Measurements from ENCODE around the gene TMEM143.
"Not testable (repeated sequence)": the region's sequence is repeated elsewhere in the genome, so short reads cannot be mapped to it uniquely, and the experiment has no call there.

TMEM143 gene

DNA sequence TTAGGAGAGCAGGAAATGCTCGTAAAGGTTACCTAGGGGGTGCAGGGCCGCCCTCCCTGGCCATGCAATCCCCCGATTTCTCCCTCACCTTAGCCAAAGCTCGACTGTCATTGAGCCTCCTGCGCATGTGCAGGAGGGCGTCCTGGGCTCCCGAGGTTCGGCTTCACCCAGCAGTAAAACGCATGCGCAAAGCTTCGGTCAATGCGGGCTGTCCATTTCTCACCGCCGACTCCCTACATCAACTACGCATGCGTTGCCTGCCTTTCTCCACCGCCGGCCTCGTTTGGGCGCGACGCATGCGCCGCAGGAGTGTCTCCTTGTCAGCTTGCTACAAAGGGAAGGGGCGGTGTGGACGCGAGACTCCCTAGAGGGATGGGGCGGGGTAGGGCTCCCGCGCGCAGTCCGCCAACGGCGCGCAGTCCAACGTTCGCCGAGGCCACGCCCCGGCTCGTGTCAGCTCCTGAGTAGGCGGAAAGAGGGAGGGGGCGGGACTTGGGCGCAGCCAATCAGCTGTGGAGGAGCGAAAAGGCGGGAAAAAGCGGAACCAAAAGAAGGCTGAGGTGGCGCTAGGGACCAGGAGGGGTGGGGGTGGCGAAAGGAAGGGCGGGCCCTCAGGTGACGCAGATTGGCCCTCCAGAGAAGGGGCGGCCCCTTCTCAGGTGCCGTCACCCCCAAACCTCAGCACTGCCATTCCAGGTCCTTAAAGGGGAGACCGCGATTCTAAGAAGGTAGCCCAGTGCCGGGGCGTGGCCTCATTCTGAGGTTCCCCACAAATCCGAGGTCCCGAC, at the start of gene TMEM143, which contains the start of gene SYNGR4:
TSS of gene TMEM143 (minus strand) at position 131 of the 788 bp plus-strand sequence. CDS start at position 111, 20 bp downstream.
TSS of gene SYNGR4 (plus strand) at position 558 of the 788 bp plus-strand sequence. CDS start 1,476 bp downstream, outside the sequence.
- DNase-seq: peak; percentile 100

DNA sequence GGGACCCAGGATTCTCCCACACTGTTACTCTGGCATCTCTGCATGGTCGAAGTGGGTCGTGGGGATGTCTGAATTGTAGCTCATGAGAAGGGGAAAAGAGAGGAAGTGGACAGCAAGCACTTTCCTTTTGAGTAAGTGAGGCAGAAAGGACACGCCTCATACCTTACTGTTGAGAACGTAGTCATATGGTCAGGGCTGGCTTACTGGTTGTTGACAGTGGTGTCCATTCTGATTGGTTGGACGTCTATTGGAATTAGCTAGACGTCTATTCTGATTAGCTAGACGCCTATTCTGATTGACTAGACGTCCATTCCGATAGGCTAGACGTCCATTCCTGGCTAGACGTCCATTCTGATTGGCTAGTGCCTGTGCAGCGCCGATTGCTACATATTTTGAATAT, 42.1 kb upstream of the TMEM143 start:
- DNase-seq: no peak

DNA sequence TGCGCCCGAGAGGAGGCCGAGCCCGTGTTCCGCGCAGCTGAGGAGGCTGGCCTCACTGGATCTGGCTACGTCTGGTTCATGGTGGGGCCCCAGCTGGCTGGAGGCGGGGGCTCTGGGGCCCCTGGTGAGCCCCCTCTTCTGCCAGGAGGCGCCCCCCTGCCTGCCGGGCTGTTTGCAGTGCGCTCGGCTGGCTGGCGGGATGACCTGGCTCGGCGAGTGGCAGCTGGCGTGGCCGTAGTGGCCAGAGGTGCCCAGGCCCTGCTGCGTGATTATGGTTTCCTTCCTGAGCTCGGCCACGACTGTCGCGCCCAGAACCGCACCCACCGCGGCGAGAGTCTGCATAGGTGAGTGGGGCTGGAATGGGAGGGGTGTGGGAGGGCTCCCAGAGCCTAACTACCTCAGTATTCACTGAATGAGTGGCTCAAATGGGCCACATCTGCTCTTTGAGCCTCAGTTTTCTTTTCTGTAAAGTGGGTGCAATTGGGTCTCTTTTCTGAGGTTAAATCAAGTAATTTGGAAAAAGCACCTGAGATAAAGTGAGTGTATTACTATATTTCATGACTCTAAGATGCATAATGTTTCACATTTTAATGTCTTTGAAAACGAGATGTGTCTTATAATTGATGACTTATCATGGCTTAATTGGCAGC, 41.4 kb upstream of the TMEM143 start:
- no peak for DNase-seq

- DNase-seq: no peak
These were observed 39.9 kb upstream of the TMEM143 start for GRCh38 chr19:48403606-48404005.

- DNase-seq: no peak
These were observed 37.5 kb upstream of the TMEM143 start for GRCh38 chr19:48401287-48401686.

DNA sequence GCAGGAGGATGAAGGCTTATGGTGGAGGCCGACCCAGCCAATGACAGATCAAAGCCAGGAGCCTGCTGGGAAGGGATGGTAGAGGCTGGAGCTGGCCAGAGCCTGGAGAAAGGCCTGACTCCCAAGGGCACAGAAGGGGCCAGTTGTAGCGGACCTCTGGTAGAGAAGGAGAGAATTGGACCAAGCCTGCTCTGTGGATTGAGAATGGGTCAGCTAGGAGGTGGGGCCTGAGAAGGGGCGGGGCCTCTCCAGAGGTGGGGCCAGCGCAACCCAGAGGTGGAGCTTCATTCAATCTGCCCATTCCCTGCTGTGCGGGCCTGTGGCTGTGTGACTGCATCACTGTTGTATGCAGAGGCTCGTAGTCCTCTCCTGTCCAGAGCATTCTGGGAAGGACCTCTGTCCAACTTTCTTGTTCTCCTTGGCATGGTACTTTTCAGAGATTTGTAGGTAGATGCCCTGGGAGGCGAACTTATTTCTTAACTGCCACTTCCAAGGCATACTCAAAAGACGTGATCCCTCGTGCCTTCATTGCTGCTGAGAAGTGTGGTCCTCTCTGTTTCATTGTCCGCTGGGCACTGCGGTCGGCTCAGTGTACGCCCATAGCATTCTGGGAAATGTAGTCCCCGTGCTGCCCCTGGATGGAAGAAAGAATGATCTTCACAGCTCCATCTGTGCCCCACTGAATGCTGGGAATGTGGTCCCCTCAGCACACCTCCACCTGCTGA, 36.4 kb upstream of the TMEM143 start:
- peak; percentile 50 for DNase-seq

DNA sequence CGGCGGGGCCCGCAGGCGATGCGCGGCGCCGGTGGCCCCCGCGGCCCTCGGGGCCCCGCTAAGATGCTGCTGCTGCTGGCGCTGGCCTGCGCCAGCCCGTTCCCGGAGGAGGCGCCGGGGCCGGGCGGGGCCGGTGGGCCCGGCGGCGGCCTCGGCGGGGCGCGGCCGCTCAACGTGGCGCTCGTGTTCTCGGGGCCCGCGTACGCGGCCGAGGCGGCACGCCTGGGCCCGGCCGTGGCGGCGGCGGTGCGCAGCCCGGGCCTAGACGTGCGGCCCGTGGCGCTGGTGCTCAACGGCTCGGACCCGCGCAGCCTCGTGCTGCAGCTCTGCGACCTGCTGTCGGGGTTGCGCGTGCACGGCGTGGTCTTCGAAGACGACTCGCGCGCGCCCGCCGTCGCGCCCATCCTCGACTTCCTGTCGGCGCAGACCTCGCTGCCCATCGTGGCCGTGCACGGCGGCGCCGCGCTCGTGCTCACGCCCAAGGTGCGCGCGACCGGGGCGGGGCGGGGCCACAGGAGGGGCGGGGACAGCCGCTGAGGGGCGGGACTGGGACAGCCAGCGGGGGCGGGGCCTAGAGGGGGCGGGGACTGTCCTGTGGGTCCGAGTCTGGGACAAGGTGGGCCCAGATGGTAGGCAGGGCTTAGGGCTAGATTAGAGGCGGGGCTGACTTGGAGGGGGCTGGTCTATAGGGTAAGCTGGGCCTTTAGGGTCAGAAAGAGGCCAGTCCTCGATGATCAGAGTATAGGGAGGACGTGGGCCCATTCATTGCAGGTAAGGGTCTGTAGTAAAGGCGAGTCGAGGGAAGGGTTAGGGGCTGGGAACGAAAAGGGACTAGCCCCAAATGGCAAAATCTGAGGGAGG, 34.9 kb upstream of the TMEM143 start:
- peak; percentile 85 for DNase-seq

- DNase-seq: no peak
These were observed 34.3 kb upstream of the TMEM143 start for GRCh38 chr19:48398102-48398374.

- peak; percentile 41 for DNase-seq
These were observed 33.7 kb upstream of the TMEM143 start for GRCh38 chr19:48397263-48398101.

DNA sequence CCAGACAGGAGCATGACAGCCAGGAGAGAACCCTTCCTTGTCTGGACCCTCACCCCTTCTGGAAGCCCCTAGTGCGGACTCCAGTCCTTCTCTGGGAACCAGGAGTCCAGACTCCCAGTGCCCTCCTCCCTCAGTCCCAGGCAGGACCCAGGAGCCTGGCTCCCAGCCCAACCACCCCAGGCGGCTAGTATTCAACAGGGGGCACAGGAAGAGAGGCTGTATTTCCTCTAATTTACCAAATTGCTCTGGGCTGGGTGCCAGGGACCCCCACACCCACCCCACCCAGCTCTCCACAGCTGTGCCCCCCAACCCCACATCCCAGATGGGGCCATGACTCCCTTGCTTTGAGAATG, 33.1 kb upstream of the TMEM143 start:
- DNase-seq: no peak

DNA sequence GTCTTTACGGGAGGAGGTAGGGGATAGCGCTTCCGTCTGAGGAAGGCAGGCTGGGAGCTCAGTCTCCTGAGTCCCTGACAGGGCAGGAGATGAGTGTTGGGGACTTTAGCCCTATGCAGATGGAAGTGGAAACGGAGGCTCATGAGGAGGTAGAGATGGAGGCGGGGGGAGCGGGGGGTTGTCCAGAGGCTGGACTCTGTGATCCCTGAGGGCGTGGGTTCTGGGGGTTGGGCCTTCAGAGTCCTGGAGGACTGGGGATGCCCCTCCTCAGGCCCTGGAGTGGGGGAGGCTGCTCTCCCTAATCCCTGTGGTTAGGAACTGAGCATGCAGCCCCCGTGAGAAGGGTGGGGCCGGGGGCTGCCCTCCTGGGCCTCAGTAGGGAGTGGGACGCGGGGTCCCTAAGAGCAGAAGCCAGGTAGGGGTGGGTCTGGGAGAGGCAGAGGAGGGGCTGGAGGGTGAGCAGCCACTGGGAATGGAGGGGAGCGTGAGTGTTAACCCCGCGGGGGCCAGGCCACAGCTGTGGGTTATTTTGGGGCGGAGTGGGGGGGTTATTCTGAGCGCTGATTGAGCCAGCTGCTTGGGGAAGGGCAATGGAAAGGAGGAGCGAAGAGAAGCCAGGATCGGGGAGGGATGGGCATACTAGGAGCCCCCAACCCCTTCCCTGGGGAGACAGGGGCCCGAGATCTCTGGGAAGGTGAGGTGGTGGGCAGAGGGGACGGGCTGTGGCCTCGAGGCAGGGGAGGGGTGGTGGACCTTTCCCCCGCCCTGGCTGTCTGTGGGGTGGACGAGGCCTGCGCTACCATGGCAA, 32.5 kb upstream of the TMEM143 start:
- DNase-seq: no peak

GRCh38 chr19:48395499-48395898, 31.8 kb upstream of the TMEM143 start:
- DNase-seq: no peak

GRCh38 chr19:48395170-48395455, 31.4 kb upstream of the TMEM143 start:
- no peak for DNase-seq

- DNase-seq: no peak
These were observed 30.8 kb upstream of the TMEM143 start for GRCh38 chr19:48394331-48395169.

GRCh38 chr19:48393559-48394330, 30.0 kb upstream of the TMEM143 start, which contains the start of gene GRIN2D:
GRIN2D (plus strand) TSS chr19:48393668; CDS start chr19:48398393, 4,725 bp downstream.
- DNase-seq: peak; percentile 65

GRCh38 chr19:48392860-48393558, 29.3 kb upstream of the TMEM143 start:
- DNase-seq: no peak

DNA sequence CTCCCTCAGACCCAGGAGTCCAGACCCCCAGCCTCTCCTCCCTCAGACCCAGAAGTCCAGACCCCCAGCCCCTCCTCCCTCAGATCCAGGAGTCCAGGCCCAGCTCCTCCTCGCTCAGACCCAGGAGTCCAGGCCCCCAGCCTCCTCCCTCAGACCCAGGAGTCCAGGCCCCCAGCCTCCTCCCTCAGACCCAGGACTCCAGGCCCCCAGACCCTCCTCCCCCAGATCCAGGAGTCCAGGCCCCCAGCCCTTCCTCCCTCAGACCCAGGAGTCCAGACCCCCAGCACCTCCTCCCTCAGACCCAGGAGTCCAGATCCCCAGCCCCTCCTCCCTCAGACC, 28.2 kb upstream of the TMEM143 start:
- not testable (repeated sequence) for DNase-seq

DNA sequence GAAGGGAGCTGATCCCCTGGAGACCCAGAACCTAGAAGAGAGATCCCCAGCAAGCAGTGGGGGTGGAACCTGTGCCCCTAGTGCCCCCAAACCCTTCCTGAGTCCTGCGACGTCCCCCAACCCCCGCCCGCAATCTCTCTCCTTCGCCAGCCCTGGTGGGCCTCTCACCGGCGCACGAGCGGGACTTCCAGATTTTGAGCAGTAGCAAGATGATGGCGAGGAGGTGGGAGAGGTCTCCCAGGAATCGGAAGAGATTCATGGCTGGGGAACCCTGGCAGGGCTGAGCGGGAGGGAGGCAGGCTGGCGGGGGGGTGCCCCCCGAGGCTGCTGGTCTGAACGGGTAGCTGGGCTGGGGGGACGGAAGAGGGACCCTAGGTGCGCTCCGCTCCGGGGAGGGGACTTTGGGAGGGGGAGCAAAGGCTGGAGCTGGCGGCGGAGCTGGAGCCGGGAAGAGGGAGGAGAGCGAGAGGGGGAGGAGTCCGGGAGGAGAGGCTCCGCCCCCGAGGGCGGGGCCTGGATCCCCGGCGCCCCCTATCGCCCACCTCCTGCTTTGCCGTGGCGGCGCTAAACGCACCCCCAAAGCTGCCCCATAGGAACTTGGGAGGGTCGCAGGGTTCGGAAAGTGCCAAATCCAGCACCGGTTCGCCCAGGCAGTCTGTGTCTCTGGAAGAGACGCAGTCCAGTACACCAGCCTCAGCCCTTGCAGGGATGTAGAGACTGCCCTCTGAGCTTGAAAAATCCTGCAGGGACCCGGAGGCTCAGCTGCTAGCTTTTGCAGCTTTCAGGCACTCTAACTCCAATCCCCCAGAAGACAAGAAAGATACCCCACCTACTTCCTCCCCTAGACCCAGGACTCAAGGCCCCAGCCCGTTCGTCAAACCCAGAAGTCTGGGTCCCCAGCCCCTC, 27.6 kb upstream of the TMEM143 start, which contains the start of gene KDELR1:
TSS of gene KDELR1 (minus strand) at position 452 of the 906 bp plus-strand sequence. CDS start at position 259, 193 bp downstream.
- DNase-seq: peak; percentile 71
